Chondrocyte (in vitro differentiated cells): ENCODE results near the gene PPP1R27. TPM values are rescaled to one million over a fixed set of nuclear protein-coding genes. Genes with fewer than 3 reads are reported as not detected.

Experiments
- DNase-seq: peaks from one replicate; pipeline ENCODE4 v3.0.0; 2021; ENCODE audit warnings: mixed read lengths, low spot score
- H3K27ac Mint-ChIP-seq: one replicate; pipeline ENCODE4 v1.8.0; 2021; ENCODE audit warnings: mild to moderate bottlenecking, moderate library complexity, mixed read lengths; ENCODE audit not compliant: unreplicated experiment
- H3K27me3 Mint-ChIP-seq: 2 replicates; pipeline ENCODE4 v1.8.0; 2021; ENCODE audit warnings: low read depth, mixed read lengths
- H3K36me3 Mint-ChIP-seq: 2 replicates; pipeline ENCODE4 v1.8.0; 2021; ENCODE audit warnings: low read depth, mixed read lengths
- H3K4me1 Mint-ChIP-seq: 2 replicates; pipeline ENCODE4 v1.8.0; 2021; ENCODE audit warnings: low read depth, mild to moderate bottlenecking, mixed read lengths
- H3K4me3 Mint-ChIP-seq: one replicate; pipeline ENCODE4 v1.8.0; 2021; ENCODE audit warnings: mild to moderate bottlenecking, moderate library complexity, mixed read lengths; ENCODE audit not compliant: unreplicated experiment
- H3K9me3 Mint-ChIP-seq: 2 replicates; pipeline ENCODE4 v1.8.0; 2021; ENCODE audit warnings: low read depth, mixed read lengths
- total RNA-seq: library from RNA; stranded (reverse); gene quantifications from 3 replicates; pipeline ENCODE4 v1.2.1, GENCODE V29; 2021
- TF ChIP-seq, protein P1 (sequence below): fragments of 200-600 bp; sonication (generic); IDR thresholded peaks from 2 replicates; pipeline ENCODE4 v1.5.0; 2021; ENCODE audit warnings: antibody characterized with exemption, mild to moderate bottlenecking, moderate library complexity

PPP1R27 gene
- total RNA-seq, 1 donor from 2014 or later: not detected

DNA sequence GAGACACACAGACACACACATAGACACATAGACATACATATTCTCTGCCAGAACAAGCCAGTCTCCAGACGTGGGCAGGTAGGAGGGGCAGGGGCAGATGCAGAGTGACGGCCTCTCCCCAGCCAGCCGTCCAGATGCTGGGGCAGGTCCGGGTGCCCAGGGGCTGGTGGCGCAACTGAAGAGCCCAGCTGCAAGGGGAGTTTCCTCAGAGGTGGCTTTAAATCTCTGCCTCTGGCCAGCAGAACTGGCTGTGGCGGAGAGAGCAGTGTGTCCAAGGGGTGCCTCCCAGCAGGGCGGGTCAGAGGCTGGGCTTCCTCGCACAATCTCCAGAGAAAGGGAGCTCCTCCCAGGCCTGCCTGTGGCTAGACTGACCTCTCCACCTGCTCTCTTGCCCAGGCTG, 40.3 kb downstream of the PPP1R27 start:
- no peak overlapping the region for H3K4me3 Mint-ChIP-seq
- TF ChIP-seq, protein P1, sequence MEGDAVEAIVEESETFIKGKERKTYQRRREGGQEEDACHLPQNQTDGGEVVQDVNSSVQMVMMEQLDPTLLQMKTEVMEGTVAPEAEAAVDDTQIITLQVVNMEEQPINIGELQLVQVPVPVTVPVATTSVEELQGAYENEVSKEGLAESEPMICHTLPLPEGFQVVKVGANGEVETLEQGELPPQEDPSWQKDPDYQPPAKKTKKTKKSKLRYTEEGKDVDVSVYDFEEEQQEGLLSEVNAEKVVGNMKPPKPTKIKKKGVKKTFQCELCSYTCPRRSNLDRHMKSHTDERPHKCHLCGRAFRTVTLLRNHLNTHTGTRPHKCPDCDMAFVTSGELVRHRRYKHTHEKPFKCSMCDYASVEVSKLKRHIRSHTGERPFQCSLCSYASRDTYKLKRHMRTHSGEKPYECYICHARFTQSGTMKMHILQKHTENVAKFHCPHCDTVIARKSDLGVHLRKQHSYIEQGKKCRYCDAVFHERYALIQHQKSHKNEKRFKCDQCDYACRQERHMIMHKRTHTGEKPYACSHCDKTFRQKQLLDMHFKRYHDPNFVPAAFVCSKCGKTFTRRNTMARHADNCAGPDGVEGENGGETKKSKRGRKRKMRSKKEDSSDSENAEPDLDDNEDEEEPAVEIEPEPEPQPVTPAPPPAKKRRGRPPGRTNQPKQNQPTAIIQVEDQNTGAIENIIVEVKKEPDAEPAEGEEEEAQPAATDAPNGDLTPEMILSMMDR: no peak
- no peak overlapping the region for H3K27ac Mint-ChIP-seq
- H3K27me3 Mint-ChIP-seq: no peaks in the 10 kb centered on the region
- no peaks in the 10 kb centered on the region for H3K9me3 Mint-ChIP-seq
- H3K36me3 Mint-ChIP-seq: no peaks in the 10 kb centered on the region
- H3K4me1 Mint-ChIP-seq: no peaks in the 10 kb centered on the region
- DNase-seq: no peak

DNA sequence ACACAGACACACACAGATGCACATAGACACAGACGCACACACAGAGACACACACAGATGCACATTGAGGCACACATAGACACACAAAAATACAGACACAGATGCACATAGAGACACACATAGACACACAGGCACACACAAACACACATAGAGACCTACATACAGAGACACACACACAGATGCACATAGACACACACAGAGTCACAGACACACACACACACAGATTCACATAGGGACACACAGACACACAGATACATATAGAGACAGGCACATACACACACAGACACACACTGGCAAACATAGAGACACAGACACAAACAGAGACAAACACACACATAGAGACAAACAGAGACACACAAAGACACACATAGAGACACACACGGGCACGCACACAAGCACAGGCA, 40.8 kb downstream of the PPP1R27 start:
- DNase-seq: no peak
- Mint-ChIP-seq H3K27ac (no peak overlapping the region), H3K4me1 (no peaks in the 10 kb centered on the region), H3K9me3 (no peaks in the 10 kb centered on the region), H3K27me3 (no peaks in the 10 kb centered on the region), H3K4me3 (no peak overlapping the region), H3K36me3 (no peaks in the 10 kb centered on the region)
- TF ChIP-seq, protein P1: no peak

DNA sequence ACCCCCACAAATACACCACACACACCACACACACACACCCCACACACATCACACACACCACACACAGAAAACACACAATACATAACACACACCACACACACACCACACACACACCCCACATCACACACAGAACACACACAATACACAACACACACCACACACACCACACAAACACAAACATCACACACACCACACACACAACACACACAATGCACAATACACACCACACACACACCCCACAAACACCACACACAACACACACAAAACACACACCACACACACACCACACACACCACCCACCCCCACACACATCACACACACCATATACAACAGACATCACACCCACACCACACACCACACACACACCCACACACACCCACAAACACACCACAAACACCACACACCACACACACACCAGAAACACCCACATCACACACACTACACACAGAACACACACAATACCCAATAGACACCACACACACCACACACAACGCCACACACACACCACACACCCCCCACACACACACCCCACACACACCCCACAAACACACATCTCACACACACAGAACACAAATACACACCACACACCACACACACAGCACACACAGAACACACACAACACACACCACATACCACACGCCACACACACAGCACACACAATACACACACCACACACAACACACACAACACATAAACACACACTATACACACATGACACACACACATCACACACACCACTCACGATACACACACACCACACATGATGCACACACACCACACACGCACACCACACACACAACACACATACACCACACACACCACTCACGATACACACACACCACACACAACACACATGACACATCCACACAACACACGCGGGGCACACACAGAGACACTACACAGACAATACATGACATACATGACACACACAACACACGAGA, 41.9 kb downstream of the PPP1R27 start:
- no peak overlapping the region for H3K4me3 Mint-ChIP-seq
- no peaks in the 10 kb centered on the region for H3K4me1 Mint-ChIP-seq
- H3K27ac Mint-ChIP-seq: no peak overlapping the region
- TF ChIP-seq, protein P1: no peak
- no peaks in the 10 kb centered on the region for H3K9me3 Mint-ChIP-seq
- DNase-seq: no peak
- no peaks in the 10 kb centered on the region for H3K36me3 Mint-ChIP-seq
- H3K27me3 Mint-ChIP-seq: no peaks in the 10 kb centered on the region

Other genes starting within 250 kb of the PPP1R27 start
- gene NPLOC4, start 197.9 kb downstream of the PPP1R27 start, total RNA-seq: 104 to 118 TPM (median 110 TPM) in 3 replicates
- gene TSPAN10, start 197.9 kb downstream of the PPP1R27 start, total RNA-seq: 1.7 to 2.2 TPM (median 1.8 TPM) in 3 replicates
- not detected in 3 replicates for gene PDE6G, start 178.5 kb downstream of the PPP1R27 start, total RNA-seq
- 24.2 to 32.7 TPM (median 26.5 TPM) in 3 replicates for gene OXLD1, start 168.4 kb downstream of the PPP1R27 start, total RNA-seq
- gene CCDC137, start 168.3 kb downstream of the PPP1R27 start, total RNA-seq: 13.8 to 19.1 TPM (median 15.4 TPM) in 3 replicates
- 29.5 to 32.6 TPM (median 32.5 TPM) in 3 replicates for gene ARL16, start 151.3 kb downstream of the PPP1R27 start, total RNA-seq
- gene HGS, start 151.0 kb downstream of the PPP1R27 start, total RNA-seq: 87.4 to 93.1 TPM (median 89.6 TPM) in 3 replicates
- 38.7 to 48.6 TPM (median 41.8 TPM) in 3 replicates for gene MRPL12, start 131.7 kb downstream of the PPP1R27 start, total RNA-seq
- gene SLC25A10, start 122.8 kb downstream of the PPP1R27 start, total RNA-seq: 5.6 to 8.5 TPM (median 5.7 TPM) in 3 replicates
- gene GCGR, start 30.9 kb downstream of the PPP1R27 start, total RNA-seq: not detected in 3 replicates
- 122 to 133 TPM (median 131 TPM) in 3 replicates for gene MCRIP1, start 1.8 kb downstream of the PPP1R27 start, total RNA-seq
- 958 to 1,257 TPM (median 1,012 TPM) in 3 replicates for gene P4HB, start 25.5 kb upstream of the PPP1R27 start, total RNA-seq
- 452 to 481 TPM (median 476 TPM) in 3 replicates for gene ARHGDIA, start 36.3 kb upstream of the PPP1R27 start, total RNA-seq
- 56.0 to 73.7 TPM (median 59.8 TPM) in 3 replicates for gene ALYREF, start 56.5 kb upstream of the PPP1R27 start, total RNA-seq
- 120 to 132 TPM (median 122 TPM) in 3 replicates for gene ANAPC11, start 56.7 kb upstream of the PPP1R27 start, total RNA-seq
- gene NPB, start 67.2 kb upstream of the PPP1R27 start, total RNA-seq: 0.48 to 1.3 TPM (median 1.3 TPM) in 3 replicates
- gene PCYT2, start 76.3 kb upstream of the PPP1R27 start, total RNA-seq: 28.5 to 32.5 TPM (median 28.8 TPM) in 3 replicates
- gene SIRT7, start 83.1 kb upstream of the PPP1R27 start, total RNA-seq: 14.5 to 16.0 TPM (median 15.8 TPM) in 3 replicates
- gene MAFG, start 92.7 kb upstream of the PPP1R27 start, total RNA-seq: 28.3 to 38.1 TPM (median 37.8 TPM) in 3 replicates
- gene PYCR1, start 102.2 kb upstream of the PPP1R27 start, total RNA-seq: 154 to 235 TPM (median 224 TPM) in 3 replicates
- not detected in 3 replicates for gene MYADML2, start 112.2 kb upstream of the PPP1R27 start, total RNA-seq
- gene NOTUM, start 126.1 kb upstream of the PPP1R27 start, total RNA-seq: 0.29 TPM in 1 of 3 replicates, not detected in the others
- 30.4 to 36.9 TPM (median 36.1 TPM) in 3 replicates for gene ASPSCR1, start 142.6 kb upstream of the PPP1R27 start, total RNA-seq
- 18.1 to 25.1 TPM (median 19.2 TPM) in 3 replicates for gene CENPX, start 187.8 kb upstream of the PPP1R27 start, total RNA-seq
- gene LRRC45, start 188.3 kb upstream of the PPP1R27 start, total RNA-seq: 7.9 to 12.8 TPM (median 8.2 TPM) in 3 replicates
- 14.9 to 32.7 TPM (median 32.3 TPM) in 3 replicates for gene RAC3, start 196.6 kb upstream of the PPP1R27 start, total RNA-seq
- gene DCXR, start 202.6 kb upstream of the PPP1R27 start, total RNA-seq: 52.8 to 59.8 TPM (median 58.2 TPM) in 3 replicates
- 29.7 to 47.4 TPM (median 45.2 TPM) in 3 replicates for gene RFNG, start 216.8 kb upstream of the PPP1R27 start, total RNA-seq
- gene GPS1, start 216.8 kb upstream of the PPP1R27 start, total RNA-seq: 79.8 to 103 TPM (median 82.8 TPM) in 3 replicates
- 64.0 to 78.4 TPM (median 68.4 TPM) in 3 replicates for gene DUS1L, start 230.8 kb upstream of the PPP1R27 start, total RNA-seq